Prostate gland (tissue), 2 donors: ENCODE data around the gene ADPRHL1.

Experiments used
- CTCF ChIP-seq, 4 experiments: fragments of 200-600 bp in 2 of 4; fragments of 450-650 bp in 2 of 4; sonication (generic) in 2 of 4; IDR thresholded peaks; 1 replicate in 3 of 4; 2 replicates in 1 of 4; pipeline ENCODE4 v1.5.1; 2016 to 2019; ENCODE audit warnings: antibody characterized with exemption in 4 of 4, mild to moderate bottlenecking in 2 of 4, moderate library complexity in 2 of 4
- POLR2A ChIP-seq: fragments of 450-650 bp; IDR thresholded peaks from one replicate; pipeline ENCODE4 v1.6.1; 2016; ENCODE audit warnings: antibody characterized with exemption, mild to moderate bottlenecking
- POLR2AphosphoS5 ChIP-seq: sonication (generic); formaldehyde crosslinking; IDR thresholded peaks from one replicate; pipeline ENCODE4 v1.6.1; 2017; ENCODE audit warnings: antibody characterized with exemption

GRCh38 chr13:113491418-113491883, 38.2 kb upstream of the ADPRHL1 start:
- TF ChIP-seq CTCF (IDR thresholded peaks at IDR 0.05) (no peak), POLR2A (no peak), POLR2AphosphoS5 (no peak)
